Brain microvascular endothelial cell (primary cell): ENCODE measurements around the gene MLPH.

Experiments
- DNase-seq: peaks from one replicate; pipeline ENCODE4 v3.0.0-alpha.2; 2020
- H3K27ac ChIP-seq: fragments of 250-450 bp; sonication (Bioruptor Pico); 2 replicates; pipeline ENCODE4 v1.5.1; 2020; ENCODE audit warnings: mild to moderate bottlenecking, moderate library complexity
- H3K27me3 ChIP-seq: fragments of 250-450 bp; sonication (Bioruptor Pico); replicated peaks from 2 replicates; pipeline ENCODE4 v1.5.1; 2020; ENCODE audit warnings: mild to moderate bottlenecking
- H3K36me3 ChIP-seq: fragments of 250-450 bp; sonication (Bioruptor Pico); replicated peaks from 2 replicates; pipeline ENCODE4 v1.5.1; 2020; ENCODE audit warnings: mild to moderate bottlenecking
- H3K4me3 ChIP-seq: 2 replicates; pipeline ENCODE4 v1.5.1; 2011; ENCODE audit warnings: low read depth, mild to moderate bottlenecking, control low read depth, low read length, moderate library complexity
- in situ Hi-C: cut with HindIII; loops from 2 replicates; pipeline ENCODE4 v1.10.0; 2017; ENCODE audit warnings: low sequenced_read_pairs, low pct_ligation_motif_present
- TF ChIP-seq, protein P1 (sequence below): IDR thresholded peaks from 2 replicates; pipeline ENCODE4 v1.5.1; 2011; ENCODE audit warnings: low read depth, mild to moderate bottlenecking, moderate library complexity, low read length, control low read depth, inconsistent platforms; ENCODE audit errors: missing control alignments

MLPH gene

DNA sequence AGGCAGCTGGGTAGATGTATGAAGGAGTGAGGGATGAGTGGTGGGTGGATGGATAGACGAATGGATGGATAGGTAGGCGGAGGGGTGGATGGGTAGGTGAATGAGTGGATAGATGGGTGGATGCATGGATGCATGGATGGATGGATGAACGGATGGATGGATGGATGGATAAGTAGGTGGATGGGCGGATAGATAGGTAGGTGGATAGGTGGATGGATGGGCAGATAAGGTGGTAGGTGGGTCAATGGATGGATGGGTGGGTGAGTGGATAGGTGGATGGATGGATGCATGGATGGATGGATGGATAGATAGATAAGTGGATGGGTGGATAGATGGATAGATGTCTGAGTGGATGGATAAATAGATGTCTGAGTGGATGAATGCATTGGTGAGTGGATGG, 30.1 kb downstream of the MLPH start:
- no peak overlapping the region for H3K4me3 ChIP-seq
- H3K27ac ChIP-seq, result no peak overlapping the region
- TF ChIP-seq, protein P1, sequence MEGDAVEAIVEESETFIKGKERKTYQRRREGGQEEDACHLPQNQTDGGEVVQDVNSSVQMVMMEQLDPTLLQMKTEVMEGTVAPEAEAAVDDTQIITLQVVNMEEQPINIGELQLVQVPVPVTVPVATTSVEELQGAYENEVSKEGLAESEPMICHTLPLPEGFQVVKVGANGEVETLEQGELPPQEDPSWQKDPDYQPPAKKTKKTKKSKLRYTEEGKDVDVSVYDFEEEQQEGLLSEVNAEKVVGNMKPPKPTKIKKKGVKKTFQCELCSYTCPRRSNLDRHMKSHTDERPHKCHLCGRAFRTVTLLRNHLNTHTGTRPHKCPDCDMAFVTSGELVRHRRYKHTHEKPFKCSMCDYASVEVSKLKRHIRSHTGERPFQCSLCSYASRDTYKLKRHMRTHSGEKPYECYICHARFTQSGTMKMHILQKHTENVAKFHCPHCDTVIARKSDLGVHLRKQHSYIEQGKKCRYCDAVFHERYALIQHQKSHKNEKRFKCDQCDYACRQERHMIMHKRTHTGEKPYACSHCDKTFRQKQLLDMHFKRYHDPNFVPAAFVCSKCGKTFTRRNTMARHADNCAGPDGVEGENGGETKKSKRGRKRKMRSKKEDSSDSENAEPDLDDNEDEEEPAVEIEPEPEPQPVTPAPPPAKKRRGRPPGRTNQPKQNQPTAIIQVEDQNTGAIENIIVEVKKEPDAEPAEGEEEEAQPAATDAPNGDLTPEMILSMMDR, result no peak
- DNase-seq, result no peak
- H3K36me3 ChIP-seq, result peaks cover 69% of the 10 kb centered on the region
- no peaks in the 10 kb centered on the region for H3K27me3 ChIP-seq
- in situ Hi-C loops, result no loop called here

- Histone ChIP-seq H3K27ac (no peak overlapping the region), H3K27me3 (no peaks in the 10 kb centered on the region), H3K36me3 (peaks cover 63% of the 10 kb centered on the region), H3K4me3 (no peak overlapping the region)
- in situ Hi-C loops, result no loop called here
- TF ChIP-seq, protein P1, result no peak
- DNase-seq, result no peak
Measured at GRCh38 chr2:237517990-237518389, 30.9 kb downstream of the MLPH start.

- H3K36me3 ChIP-seq, result peaks cover 50% of the 10 kb centered on the region
- H3K4me3 ChIP-seq, result no peak overlapping the region
- no peaks in the 10 kb centered on the region for H3K27me3 ChIP-seq
- H3K27ac ChIP-seq, result no peak overlapping the region
- in situ Hi-C loops, result no loop called here
- TF ChIP-seq, protein P1, result no peak
- DNase-seq, result no peak
Measured at GRCh38 chr2:237519506-237520245, 32.6 kb downstream of the MLPH start.

GRCh38 chr2:237520290-237520689, 33.2 kb downstream of the MLPH start:
- Histone ChIP-seq H3K36me3 (peaks cover 52% of the 10 kb centered on the region), H3K27ac (no peak overlapping the region), H3K4me3 (no peak overlapping the region), H3K27me3 (no peaks in the 10 kb centered on the region)
- in situ Hi-C loops, result no loop called here
- no peak for DNase-seq
- TF ChIP-seq, protein P1, result no peak

DNA sequence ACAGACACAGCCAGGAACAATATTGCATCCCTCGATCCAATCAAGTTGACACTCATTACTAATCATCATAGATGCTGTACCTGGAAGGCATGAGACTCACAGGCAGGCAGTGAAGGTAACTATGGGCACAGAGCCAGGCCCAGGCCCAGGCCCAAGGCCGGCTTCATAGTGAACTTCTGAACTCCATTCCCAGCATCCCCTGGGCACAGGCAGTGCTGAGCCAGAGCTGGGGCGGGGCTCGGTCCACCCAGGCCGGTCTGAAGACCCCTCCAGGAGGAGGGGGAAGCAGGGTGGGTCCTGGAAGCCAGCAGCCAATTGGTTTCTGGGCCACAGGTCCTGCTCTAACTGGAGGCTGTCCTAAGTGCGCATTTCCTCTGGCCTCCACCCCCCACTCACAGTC, 37.6 kb downstream of the MLPH start:
- H3K4me3 ChIP-seq, result no peak overlapping the region
- in situ Hi-C loops, result no loop called here
- H3K27me3 ChIP-seq, result no peaks in the 10 kb centered on the region
- no peak for DNase-seq
- TF ChIP-seq, protein P1, result no peak
- peaks cover 63% of the 10 kb centered on the region for H3K36me3 ChIP-seq
- H3K27ac ChIP-seq, result no peak overlapping the region

- in situ Hi-C loops, result no loop called here
- Histone ChIP-seq H3K27ac (no peak overlapping the region), H3K27me3 (no peaks in the 10 kb centered on the region), H3K36me3 (peaks cover 68% of the 10 kb centered on the region), H3K4me3 (no peak overlapping the region)
- DNase-seq, result no peak
- TF ChIP-seq, protein P1, result no peak
Measured at GRCh38 chr2:237525559-237526157, 38.6 kb downstream of the MLPH start.
